ENCODE results near the gene QKI.

Gene QKI

DNA sequence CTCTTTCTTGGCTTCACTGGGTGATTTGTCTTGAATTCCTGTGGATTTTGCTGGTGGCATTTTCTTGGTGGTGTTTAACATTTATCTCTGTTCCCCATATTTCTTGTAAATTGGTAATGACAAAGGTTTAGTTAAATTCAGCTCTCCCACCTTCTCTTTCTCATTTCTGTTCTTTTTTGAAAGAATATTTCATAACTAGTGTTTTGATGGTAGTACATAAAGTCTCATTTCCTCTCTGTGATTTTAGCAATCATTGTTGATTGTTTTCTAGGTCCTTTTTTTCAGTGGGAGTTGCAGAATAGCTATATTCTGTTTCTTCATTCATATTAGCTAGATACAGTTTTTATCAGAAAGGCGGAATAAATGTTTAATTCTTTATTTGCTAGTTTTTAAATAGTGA, 73.1 kb downstream of the QKI start:
- DNase-seq (ENCODE audit: low spot score) = no peak

DNA sequence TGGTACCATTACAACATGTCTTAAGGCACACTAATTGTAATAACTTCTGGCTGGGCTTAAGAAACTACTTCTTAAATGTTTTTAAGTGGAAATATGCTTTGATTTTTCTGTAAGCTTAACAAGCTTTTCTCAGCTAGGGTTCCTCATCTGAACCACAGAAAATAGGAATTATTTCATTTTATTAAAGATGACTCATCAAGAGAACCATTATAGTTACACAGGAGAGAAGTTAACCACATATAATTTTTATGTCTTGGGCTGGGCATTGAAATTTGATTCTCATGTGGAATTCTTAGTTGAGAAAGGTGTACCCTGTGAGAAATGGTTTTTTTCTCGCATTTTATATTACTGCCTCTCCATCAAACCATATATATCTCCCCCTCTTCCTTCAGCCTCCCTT, 75.1 kb downstream of the QKI start:
- peak; percentile 26 for DNase-seq (ENCODE audit: low spot score)

- no peak for DNase-seq (ENCODE audit: low spot score)
These were observed 76.5 kb downstream of the QKI start for GRCh38 chr6:163490826-163491577.

- DNase-seq (ENCODE audit: low spot score) = no peak
These were observed 77.3 kb downstream of the QKI start for GRCh38 chr6:163491737-163492300.

- DNase-seq (ENCODE audit: low spot score) = peak; percentile 4
These were observed 79.8 kb downstream of the QKI start for GRCh38 chr6:163494279-163494727.

- no peak for DNase-seq (ENCODE audit: low spot score)
These were observed 81.7 kb downstream of the QKI start for GRCh38 chr6:163496205-163496604.

GRCh38 chr6:163500105-163500504, 85.6 kb downstream of the QKI start:
- no peak for DNase-seq (ENCODE audit: low spot score)

GRCh38 chr6:163501026-163501425, 86.5 kb downstream of the QKI start:
- no peak for DNase-seq (ENCODE audit: low spot score)

DNA sequence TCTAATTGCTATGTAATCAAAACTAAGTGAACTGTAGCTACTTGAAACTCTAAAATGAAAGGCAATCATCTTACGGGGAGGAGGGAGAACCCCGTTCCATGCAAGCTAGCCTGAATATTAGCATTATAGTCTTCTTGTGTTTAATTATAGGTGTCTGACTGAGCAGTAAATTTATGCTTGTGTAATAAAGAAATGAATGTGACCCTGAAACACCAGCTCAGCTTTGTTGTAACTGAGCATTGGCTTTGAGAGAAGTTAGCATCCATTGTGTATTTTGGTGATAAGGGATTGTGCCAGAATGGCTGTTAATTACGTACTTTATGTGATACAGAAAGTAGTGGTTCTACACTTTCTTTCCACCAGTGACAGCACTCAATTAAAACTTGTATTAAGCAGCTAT, 86.9 kb downstream of the QKI start:
- DNase-seq (ENCODE audit: low spot score) = no peak

DNA sequence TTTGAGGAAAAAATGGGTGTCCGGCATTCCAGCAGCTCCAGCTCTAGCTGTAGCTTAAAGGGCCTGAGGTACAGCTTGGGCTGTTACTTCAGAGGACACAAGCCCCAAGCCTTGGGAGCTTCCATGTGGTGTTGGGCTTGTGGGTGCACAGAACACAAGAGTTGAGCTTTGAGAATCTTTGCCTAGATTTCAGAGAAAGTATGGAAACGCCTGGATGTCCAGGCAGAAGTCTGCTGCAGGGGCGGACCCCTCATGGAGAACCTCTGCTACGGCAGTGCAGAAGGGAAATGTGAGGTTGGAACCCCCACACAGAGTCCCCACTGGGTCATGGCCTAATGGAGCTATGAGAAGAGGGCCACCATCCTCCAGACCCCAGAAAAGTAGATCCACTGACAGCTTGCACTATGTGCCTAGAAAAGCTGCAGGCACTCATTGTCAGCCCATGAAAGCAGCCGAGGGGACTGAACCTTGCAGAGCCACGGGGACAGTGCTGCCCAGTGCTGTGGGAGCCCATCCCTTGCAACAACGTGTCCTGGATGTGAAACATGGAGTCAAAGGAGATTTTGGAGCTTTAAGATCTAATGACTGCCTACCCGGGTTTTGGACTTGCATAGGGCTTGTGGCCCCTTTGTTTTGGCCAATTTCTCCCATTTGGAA, 90.6 kb downstream of the QKI start:
- DNase-seq (ENCODE audit: low spot score) = no peak

DNA sequence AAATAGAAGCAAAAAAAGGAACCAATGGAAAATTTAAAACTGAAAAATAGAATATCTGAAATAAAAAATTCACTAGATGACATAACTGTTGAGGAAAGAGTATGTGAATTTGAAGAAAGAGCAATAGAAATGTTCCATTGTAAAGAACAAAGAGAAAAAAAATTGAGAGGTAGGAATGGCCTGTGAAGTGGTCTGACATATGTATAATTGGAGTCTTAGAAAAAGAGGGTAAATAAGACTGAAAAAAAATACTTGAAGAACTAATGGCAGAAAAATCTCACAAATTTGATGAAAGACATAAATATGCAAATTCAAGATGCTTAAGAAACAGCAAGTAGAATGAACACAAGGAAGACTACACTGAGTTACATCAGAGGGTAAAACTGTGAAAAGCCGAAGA, 93.4 kb downstream of the QKI start:
- DNase-seq (ENCODE audit: low spot score) = no peak

- no peak for DNase-seq (ENCODE audit: low spot score)
These were observed 98.5 kb downstream of the QKI start for GRCh38 chr6:163513003-163513402.

DNA sequence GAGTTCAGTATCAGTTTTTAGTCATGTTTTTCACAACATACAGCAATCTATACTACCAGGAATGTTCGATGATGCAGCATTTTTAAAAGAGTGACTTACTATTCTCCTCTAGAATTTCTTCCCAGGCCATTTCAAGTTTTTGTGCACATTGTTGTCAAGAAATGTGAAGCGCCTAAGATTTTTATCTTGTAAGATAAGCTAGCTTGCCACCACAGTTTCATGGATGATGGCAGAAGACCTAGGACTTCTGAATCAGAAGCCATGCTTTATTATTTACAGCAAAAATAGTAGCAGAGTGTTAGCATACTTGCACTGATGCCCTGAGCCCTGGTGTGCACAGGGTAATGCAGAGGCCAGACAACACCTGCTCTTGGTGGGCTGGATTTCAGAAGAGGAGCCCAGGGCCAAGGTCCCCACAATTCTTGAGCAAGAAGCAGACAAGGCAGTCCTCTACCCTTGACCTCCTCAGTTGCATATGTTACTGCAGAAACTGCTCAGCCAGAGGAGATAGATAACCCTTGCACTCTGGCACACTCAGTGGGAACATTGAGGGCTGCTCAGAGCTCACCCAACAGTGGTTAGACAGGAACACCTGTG, 99.2 kb downstream of the QKI start:
- DNase-seq (ENCODE audit: low spot score) = no peak

GRCh38 chr6:163516908-163517307, 102.4 kb downstream of the QKI start:
- no peak for DNase-seq (ENCODE audit: low spot score)

GRCh38 chr6:163520956-163521355, 106.4 kb downstream of the QKI start:
- no peak for DNase-seq (ENCODE audit: low spot score)

DNA sequence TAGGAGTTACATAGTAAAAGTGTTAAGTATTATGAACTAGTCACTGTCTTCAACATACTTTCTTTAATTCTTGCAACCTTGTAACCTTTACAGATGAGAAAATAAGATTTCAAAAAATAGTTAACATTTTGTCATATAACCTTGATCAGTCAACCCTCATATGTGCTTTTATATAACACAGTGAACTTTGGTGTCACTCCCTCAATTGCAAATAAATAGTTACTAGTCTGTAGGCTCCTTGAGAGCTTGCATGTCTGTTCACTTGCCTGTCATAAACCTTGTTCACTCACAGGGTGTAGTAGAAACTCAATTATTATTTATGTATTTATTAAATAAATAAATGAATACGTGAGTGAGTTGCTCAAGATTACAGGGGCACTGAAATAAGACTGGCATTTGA, 107.5 kb downstream of the QKI start:
- no peak for DNase-seq (ENCODE audit: low spot score)

DNA sequence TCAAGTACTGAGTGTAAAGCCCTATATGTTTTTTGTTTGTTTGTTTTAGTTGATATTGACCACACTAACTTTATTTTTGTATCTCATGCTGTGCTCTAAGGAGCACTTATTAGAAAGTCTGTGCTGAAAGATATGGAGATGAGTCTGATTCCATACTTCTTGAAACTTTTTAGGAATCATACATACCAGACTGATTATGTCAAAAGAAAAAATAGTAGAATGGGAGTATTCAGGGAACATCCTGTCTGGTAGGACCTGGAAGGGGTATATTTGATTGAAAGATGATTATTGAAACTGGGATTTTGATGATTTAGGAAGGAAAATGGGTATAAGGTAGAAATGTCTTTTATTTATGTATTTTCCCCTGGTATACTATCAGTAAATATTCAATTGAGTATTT, 111.4 kb downstream of the QKI start:
- no peak for DNase-seq (ENCODE audit: low spot score)

DNA sequence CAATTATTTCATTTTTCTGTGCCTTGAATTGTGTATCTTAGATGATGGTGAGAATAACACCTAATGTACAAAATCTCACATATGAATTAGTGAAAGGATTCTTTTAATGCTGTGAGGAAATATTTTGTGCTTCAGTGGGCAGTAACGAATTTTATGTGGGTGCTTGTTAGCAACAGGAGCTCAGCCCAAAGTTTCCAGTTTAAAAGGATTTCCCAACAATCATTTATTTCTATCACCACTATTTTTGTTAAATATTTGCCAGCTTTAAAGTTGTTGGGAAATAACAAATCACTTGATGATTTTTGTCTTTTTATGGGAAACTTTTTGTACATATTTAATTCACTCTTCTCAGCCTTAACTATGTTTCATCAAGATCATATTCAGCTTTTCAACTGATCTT, 111.8 kb downstream of the QKI start:
- no peak for DNase-seq (ENCODE audit: low spot score)

- no peak for DNase-seq (ENCODE audit: low spot score)
These were observed 112.8 kb downstream of the QKI start for GRCh38 chr6:163527291-163527690.

GRCh38 chr6:163529605-163530004, 115.1 kb downstream of the QKI start:
- no peak for DNase-seq (ENCODE audit: low spot score)

DNA sequence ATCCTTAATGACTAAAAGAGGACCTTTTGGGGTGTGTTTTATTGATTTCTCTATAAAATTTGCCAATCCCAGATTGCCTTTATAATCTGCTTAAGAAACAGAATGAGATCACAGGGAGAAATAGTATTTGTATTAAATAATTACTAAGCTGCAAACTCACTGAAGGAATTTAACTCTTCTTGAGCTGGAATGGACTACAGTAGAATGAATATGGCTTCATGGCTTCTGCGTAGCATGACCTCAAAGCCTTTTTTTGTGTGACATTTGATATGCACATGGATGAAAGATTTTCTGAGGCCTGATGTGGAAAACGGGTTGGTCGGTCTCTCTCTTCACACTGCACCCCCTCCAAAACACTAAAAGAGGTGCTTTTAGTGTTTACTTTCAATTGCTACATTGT, 115.9 kb downstream of the QKI start:
- DNase-seq (ENCODE audit: low spot score) = no peak

DNA sequence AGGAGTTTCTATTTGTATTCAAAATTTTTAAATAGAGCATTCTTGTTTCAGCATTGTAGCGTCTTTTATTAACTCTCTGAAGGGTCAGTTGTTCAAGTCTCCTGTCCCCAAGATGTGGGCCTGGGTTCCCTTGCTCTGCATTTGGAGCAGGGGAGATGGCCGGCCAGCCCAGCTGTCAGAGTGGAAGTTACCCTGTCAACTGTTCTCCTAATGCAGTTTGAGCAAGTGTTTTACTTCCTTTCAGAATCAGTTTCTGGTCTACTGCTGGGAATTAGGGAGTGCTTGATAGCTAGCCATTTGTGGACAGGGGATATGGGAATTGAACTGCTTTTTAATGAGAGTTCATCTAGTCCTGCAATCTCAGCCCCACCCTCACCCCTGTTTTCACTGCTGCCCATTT, 116.6 kb downstream of the QKI start:
- DNase-seq (ENCODE audit: low spot score) = no peak

DNA sequence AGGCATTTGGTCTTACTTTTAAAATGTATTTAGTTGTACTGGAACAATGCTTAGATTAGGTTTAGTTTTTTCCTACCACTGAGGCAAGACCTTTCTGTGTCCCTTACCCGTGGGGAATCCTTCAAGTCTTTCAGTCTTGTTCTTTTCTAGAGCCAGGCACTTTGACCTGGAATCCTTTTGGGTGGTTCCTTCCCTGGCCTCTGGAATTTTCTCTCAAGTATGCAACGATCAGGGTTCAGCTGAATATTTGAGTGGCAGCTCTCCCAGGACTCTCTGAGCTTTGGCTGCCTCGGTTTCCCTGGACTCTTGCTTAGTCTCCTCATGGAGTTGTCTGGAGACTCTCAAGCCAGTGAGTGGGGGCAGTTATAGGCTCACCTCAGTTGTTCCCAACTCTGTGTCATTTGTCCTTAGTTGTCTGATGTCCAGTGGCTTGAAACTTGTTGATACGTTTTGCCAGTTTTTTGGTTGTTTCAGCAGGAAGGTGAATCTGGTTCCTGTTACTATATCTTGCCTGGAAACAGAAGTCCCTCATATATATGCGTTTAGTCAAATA, 118.1 kb downstream of the QKI start:
- no peak for DNase-seq (ENCODE audit: low spot score)
